Neutrophil (primary cell): ENCODE measurements around the gene RAI1.

Experiments
- H3K27ac ChIP-seq: fragments of 200-600 bp; sonication (generic); 2 replicates; pipeline ENCODE4 v1.5.1; 2016; ENCODE audit warnings: mild to moderate bottlenecking, moderate library complexity
- H3K27me3 ChIP-seq: fragments of 200-600 bp; sonication (generic); 2 replicates; pipeline ENCODE4 v1.6.0; 2016; ENCODE audit warnings: mild to moderate bottlenecking
- H3K36me3 ChIP-seq: fragments of 200-600 bp; sonication (generic); 2 replicates; pipeline ENCODE4 v1.5.1; 2017
- H3K4me1 ChIP-seq, 2 experiments: fragments of 200-600 bp in 1 of 2; sonication (generic) in 1 of 2; 1 replicate in 1 of 2; 2 replicates in 1 of 2; pipeline versions ENCODE4 v1.5.1 to v1.6.1; 2013 to 2016; ENCODE audit warnings: low read depth in 1 of 2, low read length in 1 of 2, mild to moderate bottlenecking in 1 of 2, moderate library complexity in 1 of 2; ENCODE audit not compliant: control insufficient read depth in 1 of 2, insufficient read depth in 1 of 2
- H3K4me3 ChIP-seq, 2 experiments: fragments of 200-600 bp in 1 of 2; sonication (generic) in 1 of 2; 1 replicate in 1 of 2; 2 replicates in 1 of 2; pipeline ENCODE4 v1.5.1; 2013 to 2016; ENCODE audit warnings: low read depth in 1 of 2, low read length in 1 of 2, mild to moderate bottlenecking in 1 of 2, moderate library complexity in 1 of 2
- H3K9me3 ChIP-seq: fragments of 200-600 bp; sonication (generic); 2 replicates; pipeline ENCODE4 v1.5.1; 2016
- CTCF ChIP-seq: fragments of 200-600 bp; sonication (generic); IDR thresholded peaks from 2 replicates; pipeline ENCODE4 v1.5.1; 2016; ENCODE audit warnings: antibody characterized with exemption

Gene RAI1

GRCh38 chr17:17834974-17835373, 153.7 kb downstream of the RAI1 start:
- Histone ChIP-seq H3K4me1 (peaks cover 44 to 57% of the 10 kb centered on the region in 2 experiments), H3K9me3 (no peaks in the 10 kb centered on the region), H3K27ac (peak overlapping the region; percentile 100), H3K27me3 (no peaks in the 10 kb centered on the region), H3K36me3 (no peaks in the 10 kb centered on the region), H3K4me3 (no peak overlapping the region)
- TF ChIP-seq CTCF: no peak

DNA sequence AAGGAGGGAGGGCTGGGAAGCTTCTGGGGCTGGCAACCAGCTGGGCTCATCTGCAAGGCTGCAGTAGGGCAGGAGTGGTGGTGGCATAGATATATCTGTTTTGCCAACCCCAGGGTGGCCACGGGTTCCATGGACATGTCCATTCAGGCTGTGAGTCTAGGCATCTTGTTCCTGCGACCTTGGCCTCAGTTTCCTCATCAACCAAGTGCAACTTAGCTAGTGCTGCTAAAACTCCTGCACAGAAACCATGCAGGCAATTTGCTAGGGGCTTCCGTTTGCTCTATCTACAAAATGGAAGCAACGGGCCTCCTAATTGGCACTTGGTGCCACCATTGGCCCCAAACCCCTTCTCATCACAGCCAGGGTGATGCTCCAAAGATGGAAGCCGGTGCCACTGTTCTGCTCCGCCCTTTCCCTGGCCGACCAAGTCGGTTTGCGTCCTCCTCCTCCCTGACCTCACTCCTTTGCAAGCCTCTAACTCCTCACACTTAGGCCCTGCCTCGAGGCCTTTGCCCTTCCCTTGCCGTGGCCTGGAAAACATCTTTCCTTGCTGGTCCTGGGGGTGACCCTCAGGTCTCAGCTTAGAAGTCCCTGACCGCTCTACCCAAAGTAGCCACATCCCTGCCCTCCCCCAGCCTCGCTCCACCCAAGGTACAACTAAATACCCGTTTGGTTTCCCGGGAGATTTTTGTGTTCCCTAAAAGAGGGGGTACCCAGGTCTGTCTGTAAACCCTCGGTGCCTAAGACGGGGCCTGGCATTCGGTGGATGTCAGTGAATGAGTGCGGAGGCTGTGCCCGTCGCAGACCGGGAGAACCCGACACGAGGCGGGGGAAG, 154.4 kb downstream of the RAI1 start:
- Histone ChIP-seq H3K27ac (peak overlapping the region; percentile 100), H3K36me3 (no peaks in the 10 kb centered on the region), H3K9me3 (no peaks in the 10 kb centered on the region), H3K4me1 (peaks cover 49 to 62% of the 10 kb centered on the region in 2 experiments), H3K27me3 (no peaks in the 10 kb centered on the region), H3K4me3 (peak overlapping the region; percentile 73 to 94)
- TF ChIP-seq CTCF: no peak

DNA sequence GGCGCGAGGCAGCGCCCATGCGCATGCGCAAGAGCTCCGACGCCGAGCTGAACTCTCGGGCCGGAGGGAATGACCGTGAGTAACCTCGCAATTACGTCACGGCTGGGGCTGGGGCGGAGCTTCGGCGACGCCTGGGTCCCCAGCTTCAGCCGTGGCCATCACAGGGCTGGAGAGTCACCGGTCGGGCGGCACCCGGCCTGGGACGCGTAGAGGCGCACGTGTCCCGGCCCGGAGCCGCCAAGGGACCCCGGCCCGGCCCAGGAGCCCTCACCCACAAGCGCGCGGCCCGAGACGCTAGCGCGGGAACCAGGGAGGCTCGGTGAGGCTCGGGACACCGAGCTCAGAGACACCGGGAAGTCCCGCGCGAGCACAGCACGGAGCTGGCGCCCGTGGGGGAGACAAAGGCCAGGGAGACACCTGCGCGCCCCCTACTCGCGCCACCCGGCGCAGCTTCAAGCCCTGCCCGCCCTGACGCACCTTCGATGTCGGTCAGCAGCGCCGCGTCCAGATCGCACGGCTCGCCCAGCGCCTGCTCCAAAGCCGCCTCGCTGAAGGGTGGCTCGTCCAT, 155.1 kb downstream of the RAI1 start:
- H3K9me3 ChIP-seq: no peaks in the 10 kb centered on the region
- peaks cover 56 to 69% of the 10 kb centered on the region in 2 experiments for H3K4me1 ChIP-seq

DNA sequence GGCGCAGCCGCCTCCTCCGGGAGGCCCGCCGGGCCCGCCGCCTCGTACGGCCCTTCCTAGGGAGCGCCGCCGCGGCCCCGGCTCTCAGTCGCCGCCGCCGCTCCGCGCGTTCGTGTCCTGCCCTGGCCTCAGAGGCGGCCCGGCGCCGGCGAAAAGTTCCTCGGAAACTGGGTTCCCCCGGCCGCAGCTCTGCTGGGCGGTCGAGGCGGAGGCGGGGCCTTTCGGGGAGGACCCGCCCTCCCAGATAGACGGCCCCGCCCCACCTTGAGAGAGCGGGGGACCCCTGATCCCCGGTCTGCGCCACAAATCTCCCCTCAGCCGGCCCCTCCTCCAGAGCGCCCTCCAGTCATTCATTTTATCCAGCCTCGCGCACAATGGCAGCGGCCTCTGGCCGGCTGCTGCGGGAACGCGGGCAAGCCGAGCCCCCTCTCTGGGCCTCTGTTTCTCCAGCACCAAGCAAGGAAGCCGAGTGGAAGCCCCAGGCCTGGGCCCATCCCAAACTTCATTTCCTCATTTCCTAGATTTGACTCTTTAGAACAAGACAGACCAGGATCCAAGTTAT, 155.6 kb downstream of the RAI1 start, which contains the start of gene SREBF1:
Gene SREBF1, minus strand, starts transcription at position 169 of the 562 bp plus-strand sequence. CDS start 169 bp downstream, outside the sequence.
- TF ChIP-seq CTCF: no peak
- peak within 1 kb of the TSS; percentile 73 to 94 for H3K4me3 ChIP-seq
- no peaks in the 10 kb centered on the region for H3K36me3 ChIP-seq
- no peaks in the 10 kb centered on the region for H3K27me3 ChIP-seq
- no peaks in the 10 kb centered on the region for H3K9me3 ChIP-seq
- H3K27ac ChIP-seq: peak within 1 kb of the TSS; percentile 100
- peaks cover 57 to 69% of the 10 kb centered on the region in 2 experiments for H3K4me1 ChIP-seq

More for the DNA sequence above, 155.1 kb downstream of the RAI1 start:
- Histone ChIP-seq H3K36me3 (no peaks in the 10 kb centered on the region), H3K27me3 (no peaks in the 10 kb centered on the region), H3K4me3 (peak overlapping the region; percentile 73 to 94), H3K27ac (peak overlapping the region; percentile 100)
- TF ChIP-seq CTCF: no peak

GRCh38 chr17:17837380-17837821, 156.1 kb downstream of the RAI1 start:
- peaks cover 57 to 69% of the 10 kb centered on the region in 2 experiments for H3K4me1 ChIP-seq
- peak overlapping the region; percentile 73 to 94 for H3K4me3 ChIP-seq
- TF ChIP-seq CTCF: no peak
- H3K36me3 ChIP-seq: no peaks in the 10 kb centered on the region
- H3K27me3 ChIP-seq: no peaks in the 10 kb centered on the region
- no peaks in the 10 kb centered on the region for H3K9me3 ChIP-seq
- peak overlapping the region; percentile 100 for H3K27ac ChIP-seq
